Measurements from ENCODE around the gene OSBP2.
"Not testable (repeated sequence)": the region's sequence is repeated elsewhere in the genome, so short reads cannot be mapped to it uniquely, and the experiment has no call there.

Gene OSBP2

GRCh38 chr22:30694171-30694639 lies 469 bp upstream of the OSBP2 start:
- Mint-ChIP-seq H3K27me3 (peaks cover 8% of the 10 kb centered on the region), H3K4me3 (peak overlapping the region; percentile 89), H3K36me3 (no peaks in the 10 kb centered on the region), H3K27ac (no peak overlapping the region), H3K4me1 (peaks cover 3% of the 10 kb centered on the region), H3K9me3 (no peaks in the 10 kb centered on the region)
- DNase-seq (ENCODE audit: low spot score in 2 of 2), result peak; percentile 42 to 51
- peak; percentile 80 for ATAC-seq (ENCODE audit: low read depth)

GRCh38 chr22:30695351-30695851 lies 727 bp downstream of the OSBP2 start:
- no peak for ATAC-seq (ENCODE audit: low read depth)
- H3K9me3 Mint-ChIP-seq, result no peaks in the 10 kb centered on the region
- DNase-seq (ENCODE audit: low spot score in 2 of 2), result peak in 1 of 2 donors; percentile 5
- H3K4me3 Mint-ChIP-seq, result peak overlapping the region; percentile 69
- H3K36me3 Mint-ChIP-seq, result no peaks in the 10 kb centered on the region
- H3K27me3 Mint-ChIP-seq, result peaks cover 8% of the 10 kb centered on the region
- peaks cover 3% of the 10 kb centered on the region for H3K4me1 Mint-ChIP-seq
- no peak overlapping the region for H3K27ac Mint-ChIP-seq

GRCh38 chr22:30695871-30696655 lies 1.4 kb downstream of the OSBP2 start:
- DNase-seq (ENCODE audit: low spot score in 2 of 2) (no peak), ATAC-seq (ENCODE audit: low read depth) (no peak)
- peaks cover 8% of the 10 kb centered on the region for H3K27me3 Mint-ChIP-seq
- H3K4me1 Mint-ChIP-seq, result peaks cover 3% of the 10 kb centered on the region
- H3K4me3 Mint-ChIP-seq, result peak overlapping the region; percentile 69
- H3K36me3 Mint-ChIP-seq, result no peaks in the 10 kb centered on the region
- no peaks in the 10 kb centered on the region for H3K9me3 Mint-ChIP-seq
- H3K27ac Mint-ChIP-seq, result no peak overlapping the region

- peaks cover 3% of the 10 kb centered on the region for H3K4me1 Mint-ChIP-seq
Observed at GRCh38 chr22:30697975-30698374, 3.3 kb downstream of the OSBP2 start.

GRCh38 chr22:30701872-30702271 lies 7.2 kb downstream of the OSBP2 start:
- DNase-seq (ENCODE audit: low spot score in 2 of 2), result no peak
- Mint-ChIP-seq H3K4me1 (peaks cover 5% of the 10 kb centered on the region), H3K36me3 (no peaks in the 10 kb centered on the region), H3K27me3 (peaks cover 3% of the 10 kb centered on the region), H3K4me3 (no peak overlapping the region), H3K27ac (no peak overlapping the region), H3K9me3 (no peaks in the 10 kb centered on the region)
- ATAC-seq (ENCODE audit: low read depth), result no peak

More at GRCh38 chr22:30697975-30698374, 3.3 kb downstream of the OSBP2 start:
- ATAC-seq (ENCODE audit: low read depth) (no peak), DNase-seq (ENCODE audit: low spot score in 2 of 2) (no peak)
- H3K27me3 Mint-ChIP-seq, result peaks cover 6% of the 10 kb centered on the region
- no peaks in the 10 kb centered on the region for H3K36me3 Mint-ChIP-seq
- no peak overlapping the region for H3K4me3 Mint-ChIP-seq
- H3K27ac Mint-ChIP-seq, result no peak overlapping the region
- no peaks in the 10 kb centered on the region for H3K9me3 Mint-ChIP-seq

- Mint-ChIP-seq H3K27ac (no peak overlapping the region), H3K4me3 (no peak overlapping the region), H3K9me3 (no peaks in the 10 kb centered on the region), H3K27me3 (peaks cover 3% of the 10 kb centered on the region), H3K4me1 (peaks cover 5% of the 10 kb centered on the region), H3K36me3 (no peaks in the 10 kb centered on the region)
- no peak for ATAC-seq (ENCODE audit: low read depth)
- no peak for DNase-seq (ENCODE audit: low spot score in 2 of 2)
Observed at GRCh38 chr22:30702856-30703255, 8.2 kb downstream of the OSBP2 start.

- DNase-seq (ENCODE audit: low spot score in 2 of 2), result no peak
- peaks cover 3% of the 10 kb centered on the region for H3K27me3 Mint-ChIP-seq
- no peak overlapping the region for H3K4me3 Mint-ChIP-seq
- H3K36me3 Mint-ChIP-seq, result no peaks in the 10 kb centered on the region
- H3K4me1 Mint-ChIP-seq, result peaks cover 5% of the 10 kb centered on the region
- no peak overlapping the region for H3K27ac Mint-ChIP-seq
- no peaks in the 10 kb centered on the region for H3K9me3 Mint-ChIP-seq
- ATAC-seq (ENCODE audit: low read depth), result no peak
Observed at GRCh38 chr22:30704978-30705377, 10.3 kb downstream of the OSBP2 start.

GRCh38 chr22:30705710-30706651 lies 11.3 kb downstream of the OSBP2 start:
- DNase-seq (ENCODE audit: low spot score in 2 of 2), result no peak
- no peaks in the 10 kb centered on the region for H3K9me3 Mint-ChIP-seq
- ATAC-seq (ENCODE audit: low read depth), result no peak
- H3K27me3 Mint-ChIP-seq, result peaks cover 3% of the 10 kb centered on the region
- no peak overlapping the region for H3K4me3 Mint-ChIP-seq
- H3K27ac Mint-ChIP-seq, result no peak overlapping the region
- no peaks in the 10 kb centered on the region for H3K36me3 Mint-ChIP-seq
- peaks cover 5% of the 10 kb centered on the region for H3K4me1 Mint-ChIP-seq

- not testable (repeated sequence) for DNase-seq (ENCODE audit: low spot score in 2 of 2); H3K27ac Mint-ChIP-seq; H3K36me3 Mint-ChIP-seq
Observed at GRCh38 chr22:30709980-30710379, 15.3 kb downstream of the OSBP2 start.

GRCh38 chr22:30712094-30712493 lies 17.4 kb downstream of the OSBP2 start:
- H3K4me3 Mint-ChIP-seq, result no peak overlapping the region
- H3K27ac Mint-ChIP-seq, result no peak overlapping the region
- H3K9me3 Mint-ChIP-seq, result no peaks in the 10 kb centered on the region
- no peak for ATAC-seq (ENCODE audit: low read depth)
- peaks cover 2% of the 10 kb centered on the region for H3K27me3 Mint-ChIP-seq
- no peaks in the 10 kb centered on the region for H3K36me3 Mint-ChIP-seq
- H3K4me1 Mint-ChIP-seq, result no peaks in the 10 kb centered on the region
- DNase-seq (ENCODE audit: low spot score in 2 of 2), result no peak

More at GRCh38 chr22:30709980-30710379, 15.3 kb downstream of the OSBP2 start:
- not testable (repeated sequence) for ATAC-seq (ENCODE audit: low read depth); H3K9me3 Mint-ChIP-seq; H3K4me3 Mint-ChIP-seq; H3K4me1 Mint-ChIP-seq; H3K27me3 Mint-ChIP-seq

GRCh38 chr22:30714062-30714461 lies 19.4 kb downstream of the OSBP2 start:
- Mint-ChIP-seq H3K4me1 (peaks cover 2% of the 10 kb centered on the region), H3K9me3 (no peaks in the 10 kb centered on the region)
- no peak for ATAC-seq (ENCODE audit: low read depth)

GRCh38 chr22:30717331-30717921 lies 22.8 kb downstream of the OSBP2 start:
- Mint-ChIP-seq H3K4me3 (no peak overlapping the region), H3K27ac (no peak overlapping the region), H3K4me1 (peaks cover 2% of the 10 kb centered on the region), H3K27me3 (peaks cover 2% of the 10 kb centered on the region), H3K9me3 (no peaks in the 10 kb centered on the region), H3K36me3 (no peaks in the 10 kb centered on the region)
- ATAC-seq (ENCODE audit: low read depth) (no peak), DNase-seq (ENCODE audit: low spot score in 2 of 2) (no peak)

More at GRCh38 chr22:30714062-30714461, 19.4 kb downstream of the OSBP2 start:
- H3K4me3 Mint-ChIP-seq, result no peak overlapping the region
- no peaks in the 10 kb centered on the region for H3K36me3 Mint-ChIP-seq
- H3K27ac Mint-ChIP-seq, result no peak overlapping the region
- peaks cover 2% of the 10 kb centered on the region for H3K27me3 Mint-ChIP-seq
- no peak for DNase-seq (ENCODE audit: low spot score in 2 of 2)

- H3K27ac Mint-ChIP-seq, result no peak overlapping the region
- DNase-seq (ENCODE audit: low spot score in 2 of 2), result no peak
- no peaks in the 10 kb centered on the region for H3K36me3 Mint-ChIP-seq
- no peak overlapping the region for H3K4me3 Mint-ChIP-seq
- peaks cover 2% of the 10 kb centered on the region for H3K27me3 Mint-ChIP-seq
- H3K4me1 Mint-ChIP-seq, result peaks cover 2% of the 10 kb centered on the region
- no peaks in the 10 kb centered on the region for H3K9me3 Mint-ChIP-seq
- ATAC-seq (ENCODE audit: low read depth), result no peak
Observed at GRCh38 chr22:30717952-30718351, 23.3 kb downstream of the OSBP2 start.
